Measurements from ENCODE around the gene ALPK3.

GRCh38 chr15:84863565-84864443, 46.6 kb downstream of the ALPK3 start:
- TF ChIP-seq CTCF (IDR thresholded peaks at IDR 0.05) = no peak
- no peak for TF ChIP-seq POLR2A (IDR thresholded peaks at IDR 0.05)
